Non-pigmented ciliary epithelial cell (primary cell): ENCODE measurements around the gene TRAF2.

ENCODE experiments used
- DNase-seq: peaks from one replicate; pipeline ENCODE4 v3.0.0-alpha.2; 2010; ENCODE audit warnings: low read depth

TRAF2 gene

GRCh38 chr9:136937186-136938001, 51.1 kb downstream of the TRAF2 start:
- DNase-seq, result no peak

GRCh38 chr9:136939431-136939995, 53.2 kb downstream of the TRAF2 start:
- no peak for DNase-seq

- no peak for DNase-seq
These were observed 53.7 kb downstream of the TRAF2 start for GRCh38 chr9:136939996-136940525.

GRCh38 chr9:136940526-136941230, 54.4 kb downstream of the TRAF2 start:
- DNase-seq, result no peak

GRCh38 chr9:136941231-136942111, 55.2 kb downstream of the TRAF2 start:
- no peak for DNase-seq

GRCh38 chr9:136942112-136942880, 56.0 kb downstream of the TRAF2 start:
- DNase-seq, result no peak

GRCh38 chr9:136942881-136943230, 56.5 kb downstream of the TRAF2 start:
- DNase-seq, result no peak

GRCh38 chr9:136943291-136944211, 57.2 kb downstream of the TRAF2 start:
- DNase-seq, result no peak

- no peak for DNase-seq
These were observed 57.8 kb downstream of the TRAF2 start for GRCh38 chr9:136944212-136944518.

- peak; percentile 28 for DNase-seq
These were observed 58.4 kb downstream of the TRAF2 start, which contains the start of the genes C8G and FBXW5 for GRCh38 chr9:136944519-136945332. Gene C8G, plus strand, starts transcription at chr9:136945243. Its CDS starts 78 bp downstream, at chr9:136945321. Gene FBXW5, minus strand, starts transcription at chr9:136944738. Its CDS starts 655 bp downstream, at chr9:136944083.

GRCh38 chr9:136945333-136946227, 59.3 kb downstream of the TRAF2 start:
- no peak for DNase-seq

- no peak for DNase-seq
These were observed 60.1 kb downstream of the TRAF2 start for GRCh38 chr9:136946228-136947027.

GRCh38 chr9:136947028-136947891, 60.9 kb downstream of the TRAF2 start:
- DNase-seq, result no peak

GRCh38 chr9:136947955-136948510, 61.7 kb downstream of the TRAF2 start:
- DNase-seq, result no peak

GRCh38 chr9:136949239-136949816, 63.0 kb downstream of the TRAF2 start:
- no peak for DNase-seq
